GM10266 (cell line): ENCODE measurements around the gene TTLL12.
"Not testable (repeated sequence)": the region's sequence is repeated elsewhere in the genome, so short reads cannot be mapped to it uniquely, and the experiment has no call there.

Source experiments
- DNase-seq: peaks from one replicate; pipeline ENCODE4 v3.0.0; 2012; ENCODE audit errors: extremely low spot score
- TF ChIP-seq, protein P1 (sequence below): IDR thresholded peaks from 2 replicates; pipeline ENCODE4 v1.5.1; 2012; ENCODE audit warnings: mild to moderate bottlenecking, low read depth; ENCODE audit not compliant: control insufficient read depth, insufficient read depth; ENCODE audit errors: missing control alignments

TTLL12 gene

DNA sequence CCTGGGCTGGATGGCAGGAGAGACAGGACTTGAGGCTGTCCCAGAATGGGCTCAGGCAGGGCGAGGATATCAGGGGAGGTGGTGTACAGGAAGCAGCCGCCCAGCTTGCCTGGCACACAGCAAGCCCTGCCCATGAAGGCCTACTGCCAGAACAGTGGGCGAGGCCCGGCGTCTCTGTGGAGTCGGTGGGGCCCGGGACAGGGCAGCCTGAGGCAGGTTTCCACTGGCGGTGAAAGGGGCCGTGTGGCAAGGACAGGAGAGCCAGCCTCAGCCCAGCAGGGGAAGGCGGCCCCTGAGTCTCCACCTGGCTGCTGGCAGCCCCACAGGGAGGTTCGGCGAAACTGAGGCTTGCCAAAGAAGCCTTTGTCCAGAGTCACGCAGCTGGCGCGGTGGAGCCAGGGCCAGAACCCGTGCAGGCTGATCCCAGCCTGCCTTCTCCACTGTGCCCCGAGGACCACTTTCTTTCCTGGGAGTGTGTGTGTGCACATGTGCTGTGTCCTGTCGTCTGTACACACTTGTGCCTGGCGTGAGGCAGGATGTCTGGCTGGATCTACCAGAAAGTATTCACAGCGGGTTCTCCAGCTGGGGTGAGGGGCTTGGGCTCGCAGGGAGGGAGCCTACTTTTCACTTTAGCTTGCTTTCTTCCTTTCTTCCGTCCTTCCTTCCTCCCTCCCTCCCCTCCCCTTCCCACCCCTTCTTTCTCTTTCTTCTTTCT, 34.4 kb downstream of the TTLL12 start:
- TF ChIP-seq, protein P1, sequence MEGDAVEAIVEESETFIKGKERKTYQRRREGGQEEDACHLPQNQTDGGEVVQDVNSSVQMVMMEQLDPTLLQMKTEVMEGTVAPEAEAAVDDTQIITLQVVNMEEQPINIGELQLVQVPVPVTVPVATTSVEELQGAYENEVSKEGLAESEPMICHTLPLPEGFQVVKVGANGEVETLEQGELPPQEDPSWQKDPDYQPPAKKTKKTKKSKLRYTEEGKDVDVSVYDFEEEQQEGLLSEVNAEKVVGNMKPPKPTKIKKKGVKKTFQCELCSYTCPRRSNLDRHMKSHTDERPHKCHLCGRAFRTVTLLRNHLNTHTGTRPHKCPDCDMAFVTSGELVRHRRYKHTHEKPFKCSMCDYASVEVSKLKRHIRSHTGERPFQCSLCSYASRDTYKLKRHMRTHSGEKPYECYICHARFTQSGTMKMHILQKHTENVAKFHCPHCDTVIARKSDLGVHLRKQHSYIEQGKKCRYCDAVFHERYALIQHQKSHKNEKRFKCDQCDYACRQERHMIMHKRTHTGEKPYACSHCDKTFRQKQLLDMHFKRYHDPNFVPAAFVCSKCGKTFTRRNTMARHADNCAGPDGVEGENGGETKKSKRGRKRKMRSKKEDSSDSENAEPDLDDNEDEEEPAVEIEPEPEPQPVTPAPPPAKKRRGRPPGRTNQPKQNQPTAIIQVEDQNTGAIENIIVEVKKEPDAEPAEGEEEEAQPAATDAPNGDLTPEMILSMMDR = no peak
- peak; percentile 61 for DNase-seq

DNA sequence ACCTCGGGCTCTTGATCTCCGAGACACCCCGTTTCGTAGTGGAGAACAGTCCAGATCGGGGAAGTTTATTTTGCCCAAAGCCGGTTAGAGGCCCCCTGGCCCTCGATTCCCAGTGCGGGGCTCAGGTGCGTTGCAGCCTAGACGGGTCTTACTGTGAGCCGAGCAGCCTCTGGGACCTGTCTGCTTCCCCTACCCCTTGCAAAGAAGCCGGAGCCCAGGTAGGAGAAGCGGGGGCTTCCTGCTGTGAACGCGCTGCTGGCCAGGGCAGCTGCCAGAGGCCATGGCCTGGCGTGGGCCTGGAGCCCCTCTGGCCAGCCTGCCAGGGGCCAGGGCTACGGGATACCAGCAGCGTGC, 35.0 kb downstream of the TTLL12 start:
- TF ChIP-seq, protein P1 = no peak

DNA sequence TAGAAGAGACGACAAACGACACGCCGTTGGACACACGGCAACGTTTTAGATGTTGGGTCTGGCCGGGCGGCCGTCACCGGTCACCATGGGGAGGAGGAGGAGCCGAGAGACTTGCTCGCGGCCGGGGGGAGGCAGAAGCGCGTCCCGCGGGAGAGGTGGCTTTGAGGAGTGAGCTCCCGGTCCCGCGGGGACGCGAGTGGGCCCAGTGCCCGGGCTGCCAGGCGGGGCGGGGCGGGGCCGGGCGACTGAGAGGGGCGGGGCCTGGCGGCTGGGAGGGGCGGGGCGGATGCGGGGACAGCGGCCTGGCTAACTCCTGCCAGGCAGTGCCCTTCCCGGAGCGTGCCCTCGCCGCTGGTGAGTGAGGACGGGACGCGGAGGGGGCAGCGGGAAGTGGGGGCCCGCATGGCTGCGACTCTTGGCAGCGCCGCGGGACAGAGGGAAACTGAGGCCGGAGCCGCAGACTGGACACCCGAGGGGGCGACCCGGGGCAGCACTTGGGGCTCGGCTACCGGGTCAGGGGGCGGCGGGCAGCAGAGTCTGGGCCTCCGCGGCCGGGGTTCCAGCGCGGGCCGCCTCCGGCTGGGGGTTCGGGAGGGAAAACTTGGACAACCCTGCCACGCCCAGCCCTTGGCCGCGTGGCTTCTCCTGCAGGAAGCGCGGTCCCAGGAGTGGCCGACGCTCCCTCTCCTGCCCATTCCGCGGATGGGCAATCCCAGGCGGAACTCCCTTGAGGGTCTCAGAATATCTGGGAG, 35.5 kb downstream of the TTLL12 start, which contains the start of gene TSPO:
Gene TSPO (plus strand): TSS at position 309 of the 752 bp plus-strand sequence. CDS start 7,680 bp downstream, outside the sequence.
- TF ChIP-seq, protein P1 = no peak
- DNase-seq = peak; percentile 82

More for the DNA sequence above, 35.0 kb downstream of the TTLL12 start:
- peak; percentile 56 for DNase-seq

DNA sequence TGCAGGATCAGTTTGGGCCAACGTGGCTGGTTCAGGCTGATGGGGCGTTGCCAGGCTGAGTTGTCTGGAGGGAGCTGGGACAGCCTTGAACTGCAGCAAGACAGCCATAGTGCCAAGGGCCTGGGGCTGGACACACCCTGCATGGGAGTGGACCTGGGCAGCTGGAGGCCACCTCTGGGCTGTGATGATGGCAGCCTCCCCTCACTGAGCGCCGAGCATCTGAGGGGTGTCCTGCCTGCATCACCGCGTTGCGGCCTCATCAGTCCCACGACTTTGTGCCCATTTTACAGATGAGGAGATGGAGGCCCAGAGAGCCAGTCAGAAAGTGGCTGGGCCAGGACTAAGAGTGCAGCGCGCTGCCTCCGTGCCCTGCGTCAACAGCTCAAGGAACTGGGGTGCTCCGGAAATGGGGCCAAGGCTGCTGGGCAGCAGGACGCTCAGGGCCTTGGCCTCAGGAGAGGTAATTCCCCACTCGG, 36.2 kb downstream of the TTLL12 start:
- DNase-seq = no peak
- TF ChIP-seq, protein P1 = no peak

DNA sequence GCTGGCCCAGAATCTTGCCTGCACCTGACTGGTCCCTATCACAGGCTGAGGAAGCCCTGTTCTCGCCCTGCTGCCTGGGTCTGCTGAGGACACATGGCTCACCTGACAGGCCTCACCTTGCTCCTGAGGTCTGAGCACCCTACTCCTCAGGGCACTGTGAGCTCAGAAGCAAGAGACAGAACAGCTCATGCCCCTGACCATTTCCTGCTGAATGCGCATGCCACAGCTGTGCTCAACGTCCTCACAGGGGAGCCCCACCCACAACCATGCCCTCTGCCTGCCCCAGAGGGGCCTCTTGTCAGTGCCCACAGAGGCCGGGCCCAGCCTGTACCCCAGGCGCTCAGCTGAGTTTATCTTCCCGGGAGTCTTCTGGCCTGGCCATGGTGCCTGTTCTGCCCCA, 38.4 kb downstream of the TTLL12 start:
- no peak for DNase-seq
- TF ChIP-seq, protein P1 = no peak

DNA sequence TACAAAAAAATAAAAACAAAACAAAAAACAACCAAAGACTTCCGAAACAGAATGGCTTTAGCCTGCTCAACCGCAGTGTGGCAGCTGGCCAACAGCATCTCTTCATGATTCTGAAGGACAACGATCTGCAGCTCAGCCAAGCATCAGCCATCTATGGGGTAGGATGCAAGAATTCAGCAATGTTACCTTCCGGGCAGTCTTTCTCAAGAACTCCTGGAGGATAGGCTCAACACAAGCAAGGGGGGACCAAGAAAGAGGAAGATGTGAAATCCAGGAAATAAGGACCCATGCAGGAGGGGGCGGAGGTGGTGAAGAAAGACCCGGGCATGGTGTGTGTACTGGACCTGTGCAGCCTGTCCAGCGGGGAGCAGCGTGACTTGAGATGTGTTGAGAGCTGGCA, 39.1 kb downstream of the TTLL12 start:
- TF ChIP-seq, protein P1 = no peak
- peak; percentile 75 for DNase-seq

DNA sequence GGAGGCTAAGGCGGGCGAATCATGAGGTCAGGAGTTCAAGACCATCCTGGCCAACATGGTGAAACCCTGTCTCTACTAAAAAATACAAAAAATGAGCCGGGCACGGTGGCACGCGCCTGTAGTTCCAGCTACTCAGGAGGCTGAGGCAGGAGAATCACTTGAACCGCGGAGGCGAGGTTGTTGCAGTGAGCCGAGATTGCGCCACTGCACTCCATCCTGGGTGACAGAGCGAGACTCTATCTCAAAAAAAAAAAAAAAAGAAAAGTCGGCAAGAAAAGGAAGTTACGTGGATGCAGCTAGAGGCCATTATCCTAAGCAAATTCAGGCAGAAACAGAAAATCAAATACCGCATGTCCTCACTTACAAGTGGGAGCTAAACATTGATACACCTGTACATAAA, 40.6 kb downstream of the TTLL12 start:
- not testable (repeated sequence) for DNase-seq

DNA sequence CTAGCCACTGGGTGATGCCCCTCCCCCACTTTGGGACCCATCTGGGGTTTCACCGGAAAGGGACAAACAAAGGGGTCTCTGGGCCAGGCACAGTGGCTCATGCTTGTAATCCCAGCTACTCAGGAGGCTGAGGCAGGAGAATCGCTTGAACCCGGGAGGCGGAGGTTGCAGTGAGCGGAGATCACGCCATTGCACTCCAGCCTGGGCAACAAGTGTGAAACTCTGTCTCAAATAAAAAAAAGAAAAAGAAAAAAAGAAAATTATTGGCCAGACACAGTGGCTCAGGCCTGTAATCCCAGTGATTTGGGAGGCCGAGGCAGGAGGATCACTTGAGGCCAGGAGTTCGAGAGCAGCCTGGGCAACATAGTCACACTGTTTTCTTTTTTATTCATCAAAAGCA, 41.6 kb downstream of the TTLL12 start:
- DNase-seq = not testable (repeated sequence)
